Activated CD8-positive, alpha-beta memory T cell treated with anti-CD3 and anti-CD28 coated beads for 48 hours (primary cell): ENCODE results near the gene SKI.

Experiments
- DNase-seq, 3 experiments: peaks; one replicate each; pipeline ENCODE4 v3.0.0-alpha.2; 2020; ENCODE audit warnings: low read depth in 2 of 3, low spot score in 2 of 3

SKI gene

DNA sequence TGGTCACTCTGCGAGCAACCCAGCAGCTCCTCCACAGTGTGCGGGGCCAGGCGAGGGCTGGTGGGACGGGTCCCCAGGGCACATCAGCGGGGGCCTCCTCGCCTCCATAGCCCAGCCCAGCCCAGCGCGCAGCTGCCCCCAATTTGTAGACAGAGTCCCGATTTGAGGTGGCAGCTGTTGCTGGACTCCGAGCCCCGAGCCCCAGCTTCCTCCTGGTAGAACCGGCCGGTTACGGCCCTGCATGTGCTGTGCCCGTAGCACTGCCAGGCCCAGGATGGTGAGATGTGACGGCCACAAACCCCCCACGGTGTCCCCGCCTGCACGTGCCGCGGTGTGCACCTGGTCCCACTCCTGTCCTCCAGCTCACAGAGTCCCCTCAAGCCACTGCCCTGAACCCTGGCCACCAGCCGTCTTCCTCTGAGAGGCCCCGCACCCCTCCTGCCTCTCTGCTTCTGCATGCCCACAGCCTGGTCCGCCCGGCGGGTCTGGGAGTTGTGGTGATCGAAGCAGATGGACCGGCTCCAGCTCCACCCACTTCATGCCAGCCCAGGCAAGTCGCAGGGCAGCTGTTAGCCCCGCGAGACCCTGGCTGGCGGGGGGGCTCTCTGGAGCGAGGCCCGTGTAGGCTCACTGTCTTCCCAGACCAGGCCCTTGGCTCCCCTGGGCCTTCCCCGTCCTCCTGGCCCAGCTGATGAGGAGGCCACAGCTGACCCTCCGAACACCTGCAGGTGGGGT, 107.8 kb downstream of the SKI start:
- no peak for DNase-seq

GRCh38 chr1:2336499-2336898, 108.4 kb downstream of the SKI start:
- DNase-seq = no peak

- no peak for DNase-seq
Observed at GRCh38 chr1:2337081-2337480, 109.0 kb downstream of the SKI start.

DNA sequence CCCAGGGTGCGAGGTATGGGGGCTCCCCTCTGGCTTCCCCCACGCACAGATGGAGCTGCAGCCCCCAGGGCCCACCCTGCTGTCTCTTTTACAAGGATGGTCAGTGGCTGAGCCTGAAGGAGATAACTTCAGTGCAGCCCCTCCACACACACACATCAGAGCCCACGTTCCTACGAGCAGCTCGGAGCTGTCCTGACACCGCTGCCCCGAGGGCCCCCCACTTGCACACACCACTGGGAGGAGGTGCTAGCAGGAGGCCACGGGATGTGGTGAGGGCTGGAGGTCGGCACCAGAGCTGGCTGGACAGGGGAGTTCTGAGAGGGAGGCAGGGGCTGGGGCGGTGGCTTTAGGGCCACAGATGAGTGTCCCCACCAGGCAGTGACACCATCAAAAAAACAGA, 109.4 kb downstream of the SKI start:
- DNase-seq = no peak

GRCh38 chr1:2339206-2340085, 111.3 kb downstream of the SKI start:
- DNase-seq = no peak

GRCh38 chr1:2340086-2340917, 112.2 kb downstream of the SKI start:
- no peak for DNase-seq

DNA sequence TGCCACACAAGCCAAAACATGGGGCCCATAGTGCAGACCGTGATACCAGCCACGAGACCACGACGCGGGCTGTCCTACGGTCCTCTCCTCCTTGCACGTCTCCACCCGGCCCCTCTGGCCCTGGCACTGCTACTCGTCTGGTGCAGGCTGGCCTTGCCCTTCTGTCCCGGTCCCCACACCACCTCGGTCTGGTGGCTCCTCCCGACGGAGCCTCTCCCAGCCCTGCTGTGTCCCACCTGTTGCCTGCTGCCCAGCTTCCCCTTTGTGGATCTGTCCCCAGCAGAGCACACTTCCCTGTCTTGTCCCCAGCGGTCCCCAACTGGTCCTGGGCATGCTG, 112.8 kb downstream of the SKI start:
- DNase-seq = no peak

GRCh38 chr1:2341706-2342383, 113.7 kb downstream of the SKI start:
- DNase-seq = no peak

GRCh38 chr1:2342384-2343022, 114.4 kb downstream of the SKI start:
- DNase-seq = no peak

DNA sequence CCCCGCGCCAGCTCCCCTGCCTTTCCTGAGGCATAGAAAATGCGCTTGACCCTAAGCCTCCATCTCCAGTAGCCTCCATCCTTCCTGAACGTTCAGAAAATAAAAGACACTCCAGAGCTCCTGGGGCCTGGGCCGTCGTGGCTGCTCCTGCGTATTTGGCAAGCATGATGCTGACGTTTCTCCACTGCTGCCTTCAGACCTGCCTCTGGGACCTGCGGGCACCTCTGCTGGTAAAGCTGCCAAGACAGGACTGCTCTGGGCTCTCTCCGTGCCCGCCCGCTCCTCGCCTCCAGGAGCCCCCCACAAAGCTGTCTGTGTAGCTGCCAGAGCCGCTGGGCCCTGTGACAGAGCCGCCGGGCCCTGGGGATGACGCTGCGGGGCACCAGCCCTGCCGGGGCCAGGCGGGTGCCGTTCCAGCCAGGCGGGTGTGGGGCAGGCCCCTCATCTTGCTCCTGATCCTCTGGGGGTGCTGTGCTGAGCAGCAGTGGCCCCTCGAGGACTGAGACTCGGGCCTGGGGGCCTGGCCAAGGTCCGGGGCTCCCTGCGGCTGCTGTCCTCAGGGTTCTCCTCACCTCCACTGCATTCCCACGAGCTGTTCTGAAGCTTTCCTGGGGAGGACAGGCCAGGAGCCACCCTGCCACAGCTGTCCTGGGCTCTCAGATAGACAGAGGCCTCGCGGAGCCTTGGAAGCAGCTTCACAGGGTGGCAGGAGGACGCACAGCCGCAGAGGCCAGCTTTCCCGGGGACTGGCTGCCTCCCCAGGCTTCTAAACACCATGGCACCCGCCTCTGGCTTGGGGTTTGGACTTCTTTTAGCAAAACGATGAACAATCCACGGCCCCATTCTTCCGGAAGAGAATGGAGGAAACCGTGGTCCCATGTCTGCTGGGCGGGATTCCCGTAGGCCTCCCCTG, 115.2 kb downstream of the SKI start:
- no peak for DNase-seq

GRCh38 chr1:2344121-2344681, 116.1 kb downstream of the SKI start:
- DNase-seq = no peak

DNA sequence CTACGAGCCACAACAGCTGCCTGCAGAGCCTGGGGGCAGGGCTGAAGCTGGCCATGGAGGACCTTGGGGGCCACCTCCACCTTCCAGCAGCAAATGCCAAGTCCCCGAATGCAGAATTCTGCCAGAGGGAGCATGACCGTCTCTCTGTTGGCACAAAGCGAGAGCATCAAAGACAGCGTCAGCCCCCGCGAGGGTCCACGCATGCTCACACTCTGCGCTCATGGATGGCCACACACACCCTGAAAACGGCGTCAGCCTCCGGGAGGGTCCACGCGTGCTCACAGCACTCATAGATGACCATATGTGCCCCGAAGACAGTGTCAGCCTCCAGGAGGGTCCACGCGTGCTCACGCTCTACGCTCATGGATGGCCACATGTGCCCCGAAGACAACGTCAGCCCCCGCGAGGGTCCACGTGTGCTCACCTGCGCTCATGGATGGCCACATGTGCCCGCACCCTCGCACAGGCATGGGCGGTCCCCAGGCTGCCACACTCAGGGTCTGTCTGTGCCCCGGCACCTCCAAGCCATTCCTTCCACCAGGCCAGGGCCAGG, 116.7 kb downstream of the SKI start:
- DNase-seq = no peak

GRCh38 chr1:2345297-2346075, 117.4 kb downstream of the SKI start:
- no peak for DNase-seq

- no peak for DNase-seq
Observed at GRCh38 chr1:2346691-2347408, 118.7 kb downstream of the SKI start.

DNA sequence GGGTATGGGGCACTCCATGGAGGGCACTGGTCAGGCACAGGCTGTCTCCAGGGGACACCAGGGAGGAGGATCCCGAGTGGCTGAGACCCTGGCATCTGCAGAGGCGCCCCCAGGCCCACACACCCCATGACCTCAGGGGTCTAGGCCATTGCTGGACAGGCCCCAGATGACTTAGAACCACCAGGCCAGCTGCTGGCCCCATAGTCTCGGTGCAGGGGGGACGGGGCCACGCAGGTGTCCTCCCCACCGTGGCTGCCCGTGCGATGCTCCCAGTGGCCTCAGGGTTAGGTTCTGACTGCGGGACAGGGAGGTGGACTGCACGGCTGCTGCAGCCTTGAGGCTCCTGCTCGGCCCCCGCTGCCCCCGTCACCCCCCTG, 119.3 kb downstream of the SKI start:
- no peak for DNase-seq

DNA sequence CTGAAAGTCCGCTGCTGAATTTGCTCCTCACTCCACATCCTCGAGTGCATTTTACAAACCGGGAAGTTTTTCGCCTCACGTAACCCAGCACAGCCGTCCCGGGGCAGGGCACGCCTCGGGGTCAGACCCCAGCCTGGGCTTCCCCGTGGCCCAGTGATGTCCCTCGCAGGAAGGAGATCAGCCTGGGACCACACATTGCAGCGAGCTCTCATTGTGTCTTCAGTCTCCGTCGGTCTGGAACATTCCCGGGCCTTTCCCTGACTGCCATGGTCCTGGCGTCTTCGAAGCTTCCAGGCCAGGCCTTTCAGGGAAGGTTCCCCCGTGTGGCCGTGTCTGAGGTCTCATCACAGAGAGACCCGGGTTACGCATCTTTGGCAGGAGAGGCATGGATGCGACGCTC, 119.8 kb downstream of the SKI start:
- no peak for DNase-seq
